Measurements from ENCODE around the gene EPHA8.
A peak's percentile ranks its signal among the peaks of the same experiment; 100 is the strongest.

The EPHA8 gene

DNA sequence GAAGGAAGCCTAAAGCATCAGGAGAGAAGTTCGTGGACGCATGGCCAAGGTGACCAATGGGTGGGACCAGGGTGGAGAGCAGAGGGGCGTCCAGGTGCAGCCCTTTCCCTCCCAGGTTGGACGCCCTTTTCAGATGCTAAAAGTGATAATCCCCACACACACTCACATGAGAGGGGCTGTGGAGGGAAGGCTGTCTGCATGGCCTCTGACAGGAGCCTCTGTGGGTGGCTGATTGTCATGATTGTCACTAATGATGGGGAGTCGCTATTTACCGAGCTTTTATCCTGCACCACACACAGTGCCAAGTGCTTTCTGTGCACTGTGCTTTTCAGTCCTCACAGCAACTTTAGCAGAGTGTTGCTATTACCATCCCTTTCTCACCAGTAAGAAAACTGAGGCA, 46.0 kb downstream of the EPHA8 start:
- Histone ChIP-seq H3K36me3 (ENCODE audit: control insufficient read depth in 2 of 2, insufficient read depth in 1 of 2, low read length in 2 of 2) (no peaks in the 10 kb centered on the region), H3K9me3 (ENCODE audit: control insufficient read depth, insufficient read depth, low read depth, low read length) (no peaks in the 10 kb centered on the region), H3K4me3 (ENCODE audit: low read depth, low read length) (no peak overlapping the region), H3K4me1 (ENCODE audit: control insufficient read depth, insufficient read depth, low read length) (no peaks in the 10 kb centered on the region), H3K27ac (ENCODE audit: extremely low read depth, low read depth, low read length) (no peak overlapping the region)
- CTCF ChIA-PET, result no interaction called here
- POLR2A ChIA-PET, result no interaction called here
- no peak for TF ChIP-seq KLF8 (tag by site-specific recombination; IDR thresholded peaks at IDR 0.05)
- no peak for TF ChIP-seq ZNF391 (tag by site-specific recombination; IDR thresholded peaks at IDR 0.05; ENCODE audit: borderline replicate concordance, low read depth)
- no peak for TF ChIP-seq ZNF768 (tag by site-specific recombination; IDR thresholded peaks at IDR 0.05)
- TF ChIP-seq, protein P1, sequence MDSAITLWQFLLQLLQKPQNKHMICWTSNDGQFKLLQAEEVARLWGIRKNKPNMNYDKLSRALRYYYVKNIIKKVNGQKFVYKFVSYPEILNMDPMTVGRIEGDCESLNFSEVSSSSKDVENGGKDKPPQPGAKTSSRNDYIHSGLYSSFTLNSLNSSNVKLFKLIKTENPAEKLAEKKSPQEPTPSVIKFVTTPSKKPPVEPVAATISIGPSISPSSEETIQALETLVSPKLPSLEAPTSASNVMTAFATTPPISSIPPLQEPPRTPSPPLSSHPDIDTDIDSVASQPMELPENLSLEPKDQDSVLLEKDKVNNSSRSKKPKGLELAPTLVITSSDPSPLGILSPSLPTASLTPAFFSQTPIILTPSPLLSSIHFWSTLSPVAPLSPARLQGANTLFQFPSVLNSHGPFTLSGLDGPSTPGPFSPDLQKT (IDR thresholded peaks at IDR 0.05; ENCODE audit: borderline replicate concordance, low read depth, low read length), result no peak
- no peak for TF ChIP-seq ZBTB48 (tag by site-specific recombination; IDR thresholded peaks at IDR 0.05)
- TF ChIP-seq, protein P2, sequence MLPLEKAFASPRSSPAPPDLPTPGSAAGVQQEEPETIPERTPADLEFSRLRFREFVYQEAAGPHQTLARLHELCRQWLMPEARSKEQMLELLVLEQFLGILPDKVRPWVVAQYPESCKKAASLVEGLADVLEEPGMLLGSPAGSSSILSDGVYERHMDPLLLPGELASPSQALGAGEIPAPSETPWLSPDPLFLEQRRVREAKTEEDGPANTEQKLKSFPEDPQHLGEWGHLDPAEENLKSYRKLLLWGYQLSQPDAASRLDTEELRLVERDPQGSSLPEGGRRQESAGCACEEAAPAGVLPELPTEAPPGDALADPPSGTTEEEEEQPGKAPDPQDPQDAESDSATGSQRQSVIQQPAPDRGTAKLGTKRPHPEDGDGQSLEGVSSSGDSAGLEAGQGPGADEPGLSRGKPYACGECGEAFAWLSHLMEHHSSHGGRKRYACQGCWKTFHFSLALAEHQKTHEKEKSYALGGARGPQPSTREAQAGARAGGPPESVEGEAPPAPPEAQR (tag by site-specific recombination; IDR thresholded peaks at IDR 0.05), result no peak

DNA sequence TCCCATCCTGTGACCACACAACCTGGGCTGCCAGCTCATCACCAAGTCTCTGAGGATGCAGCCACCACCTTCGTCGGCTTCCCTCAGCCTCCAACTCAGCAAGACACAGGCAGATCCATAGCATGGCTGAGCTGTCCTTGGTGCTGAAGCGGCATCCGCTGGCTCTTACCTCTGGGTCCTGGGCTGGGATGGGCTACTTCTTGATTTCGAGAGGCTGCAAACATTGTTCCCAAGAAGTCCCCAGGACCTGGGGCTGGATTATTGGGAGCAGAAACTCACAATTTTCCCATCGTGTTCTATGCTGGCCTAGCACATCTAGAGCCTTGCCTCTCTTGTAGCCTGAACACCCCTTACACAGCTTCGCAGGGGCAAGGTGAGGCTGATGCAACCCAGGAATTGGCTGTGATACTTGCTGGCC, 48.2 kb downstream of the EPHA8 start:
- TF ChIP-seq HOXD13 (CRISPR knock-in tag; IDR thresholded peaks at IDR 0.05; ENCODE audit: borderline replicate concordance) (no peak), ZNF677 (tag by site-specific recombination; IDR thresholded peaks at IDR 0.05) (no peak), ZNF629 (tag by site-specific recombination; IDR thresholded peaks at IDR 0.05) (no peak), ZNF561 (tag by site-specific recombination; IDR thresholded peaks at IDR 0.05; ENCODE audit: borderline replicate concordance) (no peak), PRDM1 (tag by site-specific recombination; IDR thresholded peaks at IDR 0.05) (no peak), ZNF350 (tag by site-specific recombination; IDR thresholded peaks at IDR 0.05) (no peak), ZNF202 (tag by site-specific recombination; IDR thresholded peaks at IDR 0.05; ENCODE audit: borderline replicate concordance) (no peak), ZBTB17 (tag by site-specific recombination; IDR thresholded peaks at IDR 0.05) (peak; percentile 66), YY1 (tag by site-specific recombination; IDR thresholded peaks at IDR 0.05) (no peak), ZNF837 (tag by site-specific recombination; IDR thresholded peaks at IDR 0.05) (no peak), ZNF600 (tag by site-specific recombination; IDR thresholded peaks at IDR 0.05) (peak; percentile 61), SCRT1 (tag by site-specific recombination; IDR thresholded peaks at IDR 0.05; ENCODE audit: borderline replicate concordance) (no peak), GLIS2 (tag by site-specific recombination; IDR thresholded peaks at IDR 0.05) (no peak), ZNF248 (tag by site-specific recombination; IDR thresholded peaks at IDR 0.05) (no peak)
- TF ChIP-seq, protein P3, sequence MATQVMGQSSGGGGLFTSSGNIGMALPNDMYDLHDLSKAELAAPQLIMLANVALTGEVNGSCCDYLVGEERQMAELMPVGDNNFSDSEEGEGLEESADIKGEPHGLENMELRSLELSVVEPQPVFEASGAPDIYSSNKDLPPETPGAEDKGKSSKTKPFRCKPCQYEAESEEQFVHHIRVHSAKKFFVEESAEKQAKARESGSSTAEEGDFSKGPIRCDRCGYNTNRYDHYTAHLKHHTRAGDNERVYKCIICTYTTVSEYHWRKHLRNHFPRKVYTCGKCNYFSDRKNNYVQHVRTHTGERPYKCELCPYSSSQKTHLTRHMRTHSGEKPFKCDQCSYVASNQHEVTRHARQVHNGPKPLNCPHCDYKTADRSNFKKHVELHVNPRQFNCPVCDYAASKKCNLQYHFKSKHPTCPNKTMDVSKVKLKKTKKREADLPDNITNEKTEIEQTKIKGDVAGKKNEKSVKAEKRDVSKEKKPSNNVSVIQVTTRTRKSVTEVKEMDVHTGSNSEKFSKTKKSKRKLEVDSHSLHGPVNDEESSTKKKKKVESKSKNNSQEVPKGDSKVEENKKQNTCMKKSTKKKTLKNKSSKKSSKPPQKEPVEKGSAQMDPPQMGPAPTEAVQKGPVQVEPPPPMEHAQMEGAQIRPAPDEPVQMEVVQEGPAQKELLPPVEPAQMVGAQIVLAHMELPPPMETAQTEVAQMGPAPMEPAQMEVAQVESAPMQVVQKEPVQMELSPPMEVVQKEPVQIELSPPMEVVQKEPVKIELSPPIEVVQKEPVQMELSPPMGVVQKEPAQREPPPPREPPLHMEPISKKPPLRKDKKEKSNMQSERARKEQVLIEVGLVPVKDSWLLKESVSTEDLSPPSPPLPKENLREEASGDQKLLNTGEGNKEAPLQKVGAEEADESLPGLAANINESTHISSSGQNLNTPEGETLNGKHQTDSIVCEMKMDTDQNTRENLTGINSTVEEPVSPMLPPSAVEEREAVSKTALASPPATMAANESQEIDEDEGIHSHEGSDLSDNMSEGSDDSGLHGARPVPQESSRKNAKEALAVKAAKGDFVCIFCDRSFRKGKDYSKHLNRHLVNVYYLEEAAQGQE (tag by site-specific recombination; IDR thresholded peaks at IDR 0.05), result peak; percentile 98
- TF ChIP-seq, protein P4, sequence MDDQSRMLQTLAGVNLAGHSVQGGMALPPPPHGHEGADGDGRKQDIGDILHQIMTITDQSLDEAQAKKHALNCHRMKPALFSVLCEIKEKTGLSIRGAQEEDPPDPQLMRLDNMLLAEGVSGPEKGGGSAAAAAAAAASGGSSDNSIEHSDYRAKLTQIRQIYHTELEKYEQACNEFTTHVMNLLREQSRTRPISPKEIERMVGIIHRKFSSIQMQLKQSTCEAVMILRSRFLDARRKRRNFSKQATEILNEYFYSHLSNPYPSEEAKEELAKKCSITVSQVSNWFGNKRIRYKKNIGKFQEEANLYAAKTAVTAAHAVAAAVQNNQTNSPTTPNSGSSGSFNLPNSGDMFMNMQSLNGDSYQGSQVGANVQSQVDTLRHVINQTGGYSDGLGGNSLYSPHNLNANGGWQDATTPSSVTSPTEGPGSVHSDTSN (CRISPR knock-in tag; IDR thresholded peaks at IDR 0.05), result peak; percentile 75; the same call in 1 of the 2 replicates
- TF ChIP-seq, protein P5, sequence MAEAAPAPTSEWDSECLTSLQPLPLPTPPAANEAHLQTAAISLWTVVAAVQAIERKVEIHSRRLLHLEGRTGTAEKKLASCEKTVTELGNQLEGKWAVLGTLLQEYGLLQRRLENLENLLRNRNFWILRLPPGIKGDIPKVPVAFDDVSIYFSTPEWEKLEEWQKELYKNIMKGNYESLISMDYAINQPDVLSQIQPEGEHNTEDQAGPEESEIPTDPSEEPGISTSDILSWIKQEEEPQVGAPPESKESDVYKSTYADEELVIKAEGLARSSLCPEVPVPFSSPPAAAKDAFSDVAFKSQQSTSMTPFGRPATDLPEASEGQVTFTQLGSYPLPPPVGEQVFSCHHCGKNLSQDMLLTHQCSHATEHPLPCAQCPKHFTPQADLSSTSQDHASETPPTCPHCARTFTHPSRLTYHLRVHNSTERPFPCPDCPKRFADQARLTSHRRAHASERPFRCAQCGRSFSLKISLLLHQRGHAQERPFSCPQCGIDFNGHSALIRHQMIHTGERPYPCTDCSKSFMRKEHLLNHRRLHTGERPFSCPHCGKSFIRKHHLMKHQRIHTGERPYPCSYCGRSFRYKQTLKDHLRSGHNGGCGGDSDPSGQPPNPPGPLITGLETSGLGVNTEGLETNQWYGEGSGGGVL (tag by site-specific recombination; IDR thresholded peaks at IDR 0.05), result no peak
- no peaks in the 10 kb centered on the region for H3K36me3 ChIP-seq (ENCODE audit: control insufficient read depth in 2 of 2, insufficient read depth in 1 of 2, low read length in 2 of 2)
- POLR2A ChIA-PET, result no interaction called here
- H3K9me3 ChIP-seq (ENCODE audit: control insufficient read depth, insufficient read depth, low read depth, low read length), result no peaks in the 10 kb centered on the region
- H3K4me1 ChIP-seq (ENCODE audit: control insufficient read depth, insufficient read depth, low read length), result no peaks in the 10 kb centered on the region
- no peak overlapping the region for H3K27ac ChIP-seq (ENCODE audit: extremely low read depth, low read depth, low read length)
- no peak overlapping the region for H3K4me3 ChIP-seq (ENCODE audit: low read depth, low read length)
- CTCF ChIA-PET, result no interaction called here
